Liver (tissue), 9 donors: ENCODE results near the gene CFAP299. TPM values are rescaled to one million over a fixed set of nuclear protein-coding genes. Genes with fewer than 3 reads are reported as not detected.

Experiments used
- DNase-seq: peaks from one replicate; pipeline ENCODE4 v3.0.0-alpha.2; 2017; ENCODE audit warnings: low spot score
- H3K27ac ChIP-seq, 2 donors: one replicate each; pipeline ENCODE4 v1.7.0; 2013; ENCODE audit warnings: inconsistent platforms in 2 of 2, low read length in 2 of 2, control low read depth in 1 of 2, low read depth in 1 of 2, mild to moderate bottlenecking in 1 of 2
- H3K27me3 ChIP-seq, 4 donors: one replicate each; pipeline versions ENCODE4 v1.6.1 to v1.7.0; 2013; ENCODE audit warnings: low read length in 3 of 4, inconsistent platforms in 1 of 4, mild to moderate bottlenecking in 1 of 4, moderate library complexity in 1 of 4; ENCODE audit not compliant: control insufficient read depth in 4 of 4, insufficient read depth in 4 of 4
- H3K36me3 ChIP-seq, 4 donors: one replicate each; pipeline versions ENCODE4 v1.6.1 to v1.7.0; 2013; ENCODE audit warnings: low read length in 3 of 4, mild to moderate bottlenecking in 3 of 4, low read depth in 1 of 4, moderate library complexity in 1 of 4; ENCODE audit not compliant: control insufficient read depth in 4 of 4, insufficient read depth in 3 of 4
- H3K4me1 ChIP-seq, 4 donors: one replicate each; pipeline versions ENCODE4 v1.6.1 to v1.7.0; 2013; ENCODE audit warnings: low read length in 3 of 4, mild to moderate bottlenecking in 3 of 4, moderate library complexity in 1 of 4; ENCODE audit not compliant: control insufficient read depth in 4 of 4, insufficient read depth in 4 of 4
- H3K4me3 ChIP-seq, 3 donors: one replicate each; pipeline versions ENCODE4 v1.6.1 to v1.7.0; 2013; ENCODE audit warnings: low read length in 3 of 3, control low read depth in 1 of 3, low read depth in 1 of 3, mild to moderate bottlenecking in 1 of 3
- H3K9ac ChIP-seq, 2 donors: one replicate each; pipeline ENCODE4 v1.7.0; 2013; ENCODE audit warnings: low read length in 2 of 2, mild to moderate bottlenecking in 2 of 2, moderate library complexity in 2 of 2, control low read depth in 1 of 2, low read depth in 1 of 2
- H3K9me3 ChIP-seq, 4 donors: one replicate each; pipeline versions ENCODE4 v1.6.1 to v1.7.0; 2013; ENCODE audit warnings: low read length in 3 of 4; ENCODE audit not compliant: control insufficient read depth in 4 of 4
- ATF3 ChIP-seq: IDR thresholded peaks from 2 replicates; pipeline ENCODE4 v1.6.1; 2016; ENCODE audit warnings: antibody characterized with exemption
- EGR1 ChIP-seq, 2 donors: IDR thresholded peaks; 2 replicates each; pipeline ENCODE4 v1.6.1; 2016 to 2018; ENCODE audit warnings: antibody characterized with exemption in 2 of 2, low read depth in 2 of 2
- FOXA1 ChIP-seq: IDR thresholded peaks from 2 replicates; pipeline ENCODE4 v1.6.1; 2016; ENCODE audit warnings: antibody characterized with exemption
- FOXA2 ChIP-seq: IDR thresholded peaks from 2 replicates; pipeline ENCODE4 v1.6.1; 2016; ENCODE audit warnings: antibody characterized with exemption
- GABPA ChIP-seq, 2 donors: IDR thresholded peaks in 1 of 2; conservative IDR thresholded peaks in 1 of 2; 2 replicates each; pipeline ENCODE4 v1.6.1; 2016; ENCODE audit warnings: antibody characterized with exemption in 2 of 2, mild to moderate bottlenecking in 1 of 2, moderate library complexity in 1 of 2
- HNF4A ChIP-seq, 2 donors: conservative IDR thresholded peaks; 2 replicates each; pipeline ENCODE4 v1.6.1; 2016; ENCODE audit warnings: antibody characterized with exemption in 2 of 2, mild to moderate bottlenecking in 2 of 2
- HNF4G ChIP-seq: IDR thresholded peaks from 2 replicates; pipeline ENCODE4 v1.6.1; 2016; ENCODE audit warnings: antibody characterized with exemption
- RAD21 ChIP-seq, 2 donors: IDR thresholded peaks; 2 replicates each; pipeline ENCODE4 v1.6.1; 2016; ENCODE audit warnings: antibody characterized with exemption in 2 of 2, mild to moderate bottlenecking in 2 of 2
- REST ChIP-seq: IDR thresholded peaks from 2 replicates; pipeline ENCODE4 v1.6.1; 2016; ENCODE audit warnings: antibody characterized with exemption, mild to moderate bottlenecking
- RXRA ChIP-seq, 2 donors: IDR thresholded peaks; 2 replicates each; pipeline ENCODE4 v1.6.1; 2017 to 2018; ENCODE audit warnings: antibody characterized with exemption in 2 of 2, mild to moderate bottlenecking in 1 of 2
- SP1 ChIP-seq: IDR thresholded peaks from 2 replicates; pipeline ENCODE4 v1.6.1; 2018; ENCODE audit warnings: antibody characterized with exemption, mild to moderate bottlenecking
- YY1 ChIP-seq: IDR thresholded peaks from 2 replicates; pipeline ENCODE4 v1.6.1; 2016; ENCODE audit warnings: antibody characterized with exemption, mild to moderate bottlenecking
- WGBS: extraction: QIAGEN DNeasy Blood & Tissue Kit; methylation state at CpG from one replicate; pipeline ENCODE4 v1.1.7; 2013; 5-methylcytosine and 5-hydroxymethylcytosine counted together
- polyA plus RNA-seq, 2 donors: library from polyadenylated mRNA; stranded (reverse) in 1 of 2; unstranded in 1 of 2; fragments of 200-250 nt in 1 of 2; fragments of >200 nt in 1 of 2; fragmentation: Nextera tagmentation in 1 of 2; extraction: Ambion mirVana in 1 of 2; gene quantifications; one replicate each; pipeline versions ENCODE4 v1.2.1 to v1.2.3, GENCODE V29; 2013 to 2015
- total RNA-seq, 2 donors: library from RNA; depleted of rRNA; stranded (reverse); fragments of >200 nt; gene quantifications; one replicate each; pipeline ENCODE4 v1.2.3, GENCODE V29; 2014
- TF ChIP-seq, protein P1 (sequence below): IDR thresholded peaks from 2 replicates; pipeline ENCODE4 v1.6.1; 2016; ENCODE audit warnings: antibody characterized with exemption
- TF ChIP-seq, protein P2 (sequence below): fragments of 150-350 bp; IDR thresholded peaks from 2 replicates; pipeline ENCODE4 v1.5.1; 2017; ENCODE audit warnings: improper control_type of control experiment, low read depth, low read length; ENCODE audit not compliant: missing input control
- TF ChIP-seq, protein P3 (sequence below): IDR thresholded peaks from 2 replicates; pipeline ENCODE4 v1.6.1; 2016; ENCODE audit warnings: antibody characterized with exemption
- donor health status: healthy.
- donor health status: healthy.
- donor health status: healthy.
- donor health status: healthy.
- donor health status: healthy.

Gene CFAP299
- total and polyA plus RNA-seq, 4 donors: not detected

GRCh38 chr4:80422727-80423404, 87.3 kb downstream of the CFAP299 start:
- TF ChIP-seq ATF3 (no peak), REST (no peak), RXRA (IDR thresholded peaks at IDR 0.05) (no peak), SP1 (no peak), FOXA1 (no peak), FOXA2 (no peak), GABPA (IDR thresholded peaks at IDR 0.05 in 1 of 2, conservative IDR thresholded peaks at IDR 0.05 in 1 of 2) (no peak), EGR1 (IDR thresholded peaks at IDR 0.05; ENCODE audit: low read depth in 2 of 2) (no peak), HNF4G (no peak), RAD21 (IDR thresholded peaks at IDR 0.05) (no peak), HNF4A (conservative IDR thresholded peaks at IDR 0.05) (no peak), YY1 (no peak)
- TF ChIP-seq, protein P1, sequence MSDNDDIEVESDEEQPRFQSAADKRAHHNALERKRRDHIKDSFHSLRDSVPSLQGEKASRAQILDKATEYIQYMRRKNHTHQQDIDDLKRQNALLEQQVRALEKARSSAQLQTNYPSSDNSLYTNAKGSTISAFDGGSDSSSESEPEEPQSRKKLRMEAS: no peak
- TF ChIP-seq, protein P2, sequence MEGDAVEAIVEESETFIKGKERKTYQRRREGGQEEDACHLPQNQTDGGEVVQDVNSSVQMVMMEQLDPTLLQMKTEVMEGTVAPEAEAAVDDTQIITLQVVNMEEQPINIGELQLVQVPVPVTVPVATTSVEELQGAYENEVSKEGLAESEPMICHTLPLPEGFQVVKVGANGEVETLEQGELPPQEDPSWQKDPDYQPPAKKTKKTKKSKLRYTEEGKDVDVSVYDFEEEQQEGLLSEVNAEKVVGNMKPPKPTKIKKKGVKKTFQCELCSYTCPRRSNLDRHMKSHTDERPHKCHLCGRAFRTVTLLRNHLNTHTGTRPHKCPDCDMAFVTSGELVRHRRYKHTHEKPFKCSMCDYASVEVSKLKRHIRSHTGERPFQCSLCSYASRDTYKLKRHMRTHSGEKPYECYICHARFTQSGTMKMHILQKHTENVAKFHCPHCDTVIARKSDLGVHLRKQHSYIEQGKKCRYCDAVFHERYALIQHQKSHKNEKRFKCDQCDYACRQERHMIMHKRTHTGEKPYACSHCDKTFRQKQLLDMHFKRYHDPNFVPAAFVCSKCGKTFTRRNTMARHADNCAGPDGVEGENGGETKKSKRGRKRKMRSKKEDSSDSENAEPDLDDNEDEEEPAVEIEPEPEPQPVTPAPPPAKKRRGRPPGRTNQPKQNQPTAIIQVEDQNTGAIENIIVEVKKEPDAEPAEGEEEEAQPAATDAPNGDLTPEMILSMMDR: no peak
- TF ChIP-seq, protein P3, sequence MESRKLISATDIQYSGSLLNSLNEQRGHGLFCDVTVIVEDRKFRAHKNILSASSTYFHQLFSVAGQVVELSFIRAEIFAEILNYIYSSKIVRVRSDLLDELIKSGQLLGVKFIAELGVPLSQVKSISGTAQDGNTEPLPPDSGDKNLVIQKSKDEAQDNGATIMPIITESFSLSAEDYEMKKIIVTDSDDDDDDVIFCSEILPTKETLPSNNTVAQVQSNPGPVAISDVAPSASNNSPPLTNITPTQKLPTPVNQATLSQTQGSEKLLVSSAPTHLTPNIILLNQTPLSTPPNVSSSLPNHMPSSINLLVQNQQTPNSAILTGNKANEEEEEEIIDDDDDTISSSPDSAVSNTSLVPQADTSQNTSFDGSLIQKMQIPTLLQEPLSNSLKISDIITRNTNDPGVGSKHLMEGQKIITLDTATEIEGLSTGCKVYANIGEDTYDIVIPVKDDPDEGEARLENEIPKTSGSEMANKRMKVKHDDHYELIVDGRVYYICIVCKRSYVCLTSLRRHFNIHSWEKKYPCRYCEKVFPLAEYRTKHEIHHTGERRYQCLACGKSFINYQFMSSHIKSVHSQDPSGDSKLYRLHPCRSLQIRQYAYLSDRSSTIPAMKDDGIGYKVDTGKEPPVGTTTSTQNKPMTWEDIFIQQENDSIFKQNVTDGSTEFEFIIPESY: no peak
- Histone ChIP-seq H3K27ac (no peak overlapping the region), H3K27me3 (no peaks in the 10 kb centered on the region), H3K4me1 (no peaks in the 10 kb centered on the region), H3K36me3 (no peaks in the 10 kb centered on the region), H3K9ac (no peak overlapping the region), H3K4me3 (no peak overlapping the region), H3K9me3 (no peaks in the 10 kb centered on the region)
- WGBS: 73% methylated on average over 1 of the region's 1 CpG
- DNase-seq: no peak
